PC-9 (cell line): ENCODE results near the gene ISCA2. TPM values are rescaled to one million over a fixed set of nuclear protein-coding genes. Genes with fewer than 3 reads are reported as not detected.

Experiments used
- BruUV-seq: library from RNA; stranded (reverse); fragments of 400-500 nt; replicated peaks from 2 replicates; lab custom pipeline; 2021; lab: Mats Ljungman, UMichigan
- CTCF ChIA-PET: fragments of 300-600 bp; sonication (Branson Sonifier 250); formaldehyde crosslinking; loops from one replicate; lab custom pipeline; 2022; ENCODE audit warnings: antibody characterized with exemption; lab: Charles Lee
- POLR2A ChIA-PET: fragments of 300-600 bp; sonication (Branson Sonifier 250); formaldehyde crosslinking; loops from one replicate; lab custom pipeline; 2022; ENCODE audit warnings: antibody characterized with exemption; ENCODE audit not compliant: unreplicated experiment; lab: Charles Lee
- DNase-seq, 2 experiments: peaks; one replicate each; pipeline versions ENCODE4 v3.0.0 to v3.0.0-alpha.2; 2015 to 2022; ENCODE audit warnings: mixed read lengths in 1 of 2
- H2AFZ ChIP-seq: fragments of 200-600 bp; sonication (generic); 2 replicates; pipeline ENCODE4 v1.8.1; 2017; ENCODE audit warnings: antibody characterized with exemption
- H3F3A ChIP-seq: fragments of 200-600 bp; sonication (generic); 2 replicates; pipeline ENCODE4 v1.8.1; 2017; ENCODE audit warnings: antibody characterized with exemption, mild to moderate bottlenecking, low read depth; ENCODE audit not compliant: insufficient read depth
- H3K27ac ChIP-seq: fragments of 200-600 bp; sonication (generic); 2 replicates; pipeline ENCODE4 v1.6.1; 2016; ENCODE audit warnings: mixed run types
- H3K27me3 ChIP-seq: fragments of 200-600 bp; sonication (generic); 2 replicates; pipeline ENCODE4 v1.6.1; 2016; ENCODE audit warnings: low read depth, mixed run types; ENCODE audit not compliant: insufficient read depth
- H3K36me3 ChIP-seq: fragments of 200-600 bp; sonication (generic); 2 replicates; pipeline ENCODE4 v1.6.1; 2016; ENCODE audit warnings: low read depth, mixed run types
- H3K4me1 ChIP-seq: fragments of 200-600 bp; sonication (generic); replicated peaks from 2 replicates; pipeline ENCODE4 v1.6.1; 2016; ENCODE audit warnings: mixed run types; ENCODE audit not compliant: insufficient read depth
- H3K4me2 ChIP-seq: fragments of 200-600 bp; sonication (generic); 2 replicates; pipeline ENCODE4 v1.6.1; 2017; ENCODE audit warnings: mixed run types
- H3K4me3 ChIP-seq: fragments of 200-600 bp; sonication (generic); 2 replicates; pipeline ENCODE4 v1.6.1; 2016; ENCODE audit warnings: mixed run types
- H3K79me2 ChIP-seq: fragments of 200-600 bp; sonication (generic); 2 replicates; pipeline ENCODE4 v1.6.1; 2017; ENCODE audit warnings: low read depth, mixed run types
- H3K9me2 ChIP-seq: fragments of 200-600 bp; sonication (generic); 2 replicates; pipeline ENCODE4 v1.8.1; 2017; ENCODE audit warnings: mild to moderate bottlenecking; ENCODE audit not compliant: insufficient read depth
- H3K9me3 ChIP-seq: fragments of 200-600 bp; sonication (generic); 2 replicates; pipeline ENCODE4 v1.8.1; 2016; ENCODE audit warnings: low read depth; ENCODE audit not compliant: insufficient read depth
- H4K20me1 ChIP-seq: fragments of 200-600 bp; sonication (generic); 2 replicates; pipeline ENCODE4 v1.8.1; 2017; ENCODE audit not compliant: insufficient read depth
- CTCF ChIP-seq: fragments of 200-600 bp; sonication (generic); conservative IDR thresholded peaks from 2 replicates; pipeline ENCODE4 v1.6.1; 2017; ENCODE audit warnings: mixed run types, antibody characterized with exemption, mild to moderate bottlenecking, moderate library complexity
- EZH2 ChIP-seq: fragments of 200-600 bp; sonication (generic); IDR thresholded peaks from 2 replicates; pipeline ENCODE4 v1.8.0; 2017; ENCODE audit warnings: antibody characterized with exemption, low read depth
- intact Hi-C: fragments of 100-400 bp; cut with micrococcal nuclease; formaldehyde crosslinking; loops from one replicate; pipeline ENCODE4 v1.10.0; 2022; ENCODE audit not compliant: unreplicated experiment
- total RNA-seq: library from RNA; stranded (reverse); gene quantifications from 2 replicates; pipeline ENCODE4 v1.2.3, GENCODE V29; 2021

The ISCA2 gene
- total RNA-seq, 1 experiment from 2014 or later: 86.5 TPM

GRCh38 chr14:74507840-74508239 is 14.3 kb downstream of the ISCA2 start:
- no peak overlapping the region for H3K27ac ChIP-seq
- intact Hi-C loops: no loop called here
- H3K9me2 ChIP-seq: no peaks in the 10 kb centered on the region
- H3K27me3 ChIP-seq: no peaks in the 10 kb centered on the region
- H3K4me1 ChIP-seq: no peaks in the 10 kb centered on the region; the same call in 1 of the 2 replicates
- TF ChIP-seq EZH2: no peak
- no peak for TF ChIP-seq CTCF
- H3K9me3 ChIP-seq: no peaks in the 10 kb centered on the region
- POLR2A ChIA-PET: interaction anchor here (0.6 kb wide), 1 partner anchor 32 kb away, joined by 4 read pairs; no protein-coding TSS in a partner anchor
- BruUV-seq: no TSS peak
- no peak for DNase-seq
- no peaks in the 10 kb centered on the region for H3K79me2 ChIP-seq
- H3F3A ChIP-seq: 0 out of 2 replicates have a peak, but pooled peaks cover 8% of the 10 kb centered on the region
- no peak overlapping the region for H3K4me2 ChIP-seq
- no peaks in the 10 kb centered on the region for H4K20me1 ChIP-seq
- no peak overlapping the region for H2AFZ ChIP-seq
- 0 out of 2 replicates have a peak, but pooled peaks cover 6% of the 10 kb centered on the region for H3K36me3 ChIP-seq
- CTCF ChIA-PET: interaction anchor here (0.7 to 1.2 kb wide), 2 partner anchors 58 to 127 kb away, joined by 3 to 7 read pairs; no protein-coding TSS in a partner anchor
- H3K4me3 ChIP-seq: no peak overlapping the region

GRCh38 chr14:74508292-74508731 is 14.7 kb downstream of the ISCA2 start:
- Histone ChIP-seq H3K9me2 (no peaks in the 10 kb centered on the region), H3K36me3 (0 out of 2 replicates have a peak, but pooled peaks cover 11% of the 10 kb centered on the region), H3K79me2 (no peaks in the 10 kb centered on the region), H3K9me3 (no peaks in the 10 kb centered on the region), H4K20me1 (no peaks in the 10 kb centered on the region), H3K4me2 (no peak overlapping the region), H3F3A (0 out of 2 replicates have a peak, but pooled peaks cover 4% of the 10 kb centered on the region), H3K27ac (no peak overlapping the region), H3K4me3 (no peak overlapping the region), H2AFZ (no peak overlapping the region), H3K4me1 (no peaks in the 10 kb centered on the region; the same call in 1 of the 2 replicates), H3K27me3 (no peaks in the 10 kb centered on the region)
- DNase-seq: no peak
- POLR2A ChIA-PET: interaction anchor here (0.6 kb wide), 1 partner anchor 31 kb away, joined by 4 read pairs; no protein-coding TSS in a partner anchor
- TF ChIP-seq CTCF (no peak), EZH2 (no peak)
- no TSS peak for BruUV-seq
- CTCF ChIA-PET: interaction anchor here (0.7 to 1.2 kb wide), 2 partner anchors 58 to 128 kb away, joined by 3 to 7 read pairs; no protein-coding TSS in a partner anchor
- intact Hi-C loops: no loop called here

- ChIA-PET CTCF (interaction anchor here (1.2 kb wide), 1 partner anchor 57 kb away, joined by 3 read pairs; no protein-coding TSS in a partner anchor), POLR2A (no interaction called here)
- Histone ChIP-seq H3K79me2 (no peaks in the 10 kb centered on the region), H2AFZ (no peak overlapping the region), H3K4me2 (no peak overlapping the region), H3K9me2 (no peaks in the 10 kb centered on the region), H3K27ac (no peak overlapping the region), H3K27me3 (no peaks in the 10 kb centered on the region), H4K20me1 (no peaks in the 10 kb centered on the region), H3K4me3 (no peak overlapping the region), H3F3A (0 out of 2 replicates have a peak, but pooled peaks cover 4% of the 10 kb centered on the region), H3K4me1 (no peaks in the 10 kb centered on the region; the same call in 1 of the 2 replicates), H3K36me3 (0 out of 2 replicates have a peak, but pooled peaks cover 16% of the 10 kb centered on the region), H3K9me3 (no peaks in the 10 kb centered on the region)
- intact Hi-C loops: no loop called here
- TF ChIP-seq EZH2: no peak
- no TSS peak for BruUV-seq
- DNase-seq: no peak
Observed at GRCh38 chr14:74508844-74509428, 15.4 kb downstream of the ISCA2 start.
